PC-9 (cell line): Measurements from ENCODE around the gene BAHD1. TPM values are rescaled to one million over a fixed set of nuclear protein-coding genes. Genes with fewer than 3 reads are reported as not detected.
"Not testable (repeated sequence)": the region's sequence is repeated elsewhere in the genome, so short reads cannot be mapped to it uniquely, and the experiment has no call there.

ENCODE experiments used
- BruUV-seq: library from RNA; stranded (reverse); fragments of 400-500 nt; replicated peaks from 2 replicates; lab custom pipeline; 2021; lab: Mats Ljungman, UMichigan
- CTCF ChIA-PET: fragments of 300-600 bp; sonication (Branson Sonifier 250); formaldehyde crosslinking; loops from one replicate; lab custom pipeline; 2022; ENCODE audit warnings: antibody characterized with exemption; lab: Charles Lee
- POLR2A ChIA-PET: fragments of 300-600 bp; sonication (Branson Sonifier 250); formaldehyde crosslinking; loops from one replicate; lab custom pipeline; 2022; ENCODE audit warnings: antibody characterized with exemption; ENCODE audit not compliant: unreplicated experiment; lab: Charles Lee
- DNase-seq, 2 experiments: peaks; one replicate each; pipeline versions ENCODE4 v3.0.0 to v3.0.0-alpha.2; 2015 to 2022; ENCODE audit warnings: mixed read lengths in 1 of 2
- H2AFZ ChIP-seq: fragments of 200-600 bp; sonication (generic); 2 replicates; pipeline ENCODE4 v1.8.1; 2017; ENCODE audit warnings: antibody characterized with exemption
- H3F3A ChIP-seq: fragments of 200-600 bp; sonication (generic); 2 replicates; pipeline ENCODE4 v1.8.1; 2017; ENCODE audit warnings: antibody characterized with exemption, mild to moderate bottlenecking, low read depth; ENCODE audit not compliant: insufficient read depth
- H3K27ac ChIP-seq: fragments of 200-600 bp; sonication (generic); 2 replicates; pipeline ENCODE4 v1.6.1; 2016; ENCODE audit warnings: mixed run types
- H3K27me3 ChIP-seq: fragments of 200-600 bp; sonication (generic); 2 replicates; pipeline ENCODE4 v1.6.1; 2016; ENCODE audit warnings: low read depth, mixed run types; ENCODE audit not compliant: insufficient read depth
- H3K36me3 ChIP-seq: fragments of 200-600 bp; sonication (generic); 2 replicates; pipeline ENCODE4 v1.6.1; 2016; ENCODE audit warnings: low read depth, mixed run types
- H3K4me1 ChIP-seq: fragments of 200-600 bp; sonication (generic); replicated peaks from 2 replicates; pipeline ENCODE4 v1.6.1; 2016; ENCODE audit warnings: mixed run types; ENCODE audit not compliant: insufficient read depth
- H3K4me2 ChIP-seq: fragments of 200-600 bp; sonication (generic); 2 replicates; pipeline ENCODE4 v1.6.1; 2017; ENCODE audit warnings: mixed run types
- H3K4me3 ChIP-seq: fragments of 200-600 bp; sonication (generic); 2 replicates; pipeline ENCODE4 v1.6.1; 2016; ENCODE audit warnings: mixed run types
- H3K79me2 ChIP-seq: fragments of 200-600 bp; sonication (generic); 2 replicates; pipeline ENCODE4 v1.6.1; 2017; ENCODE audit warnings: low read depth, mixed run types
- H3K9me2 ChIP-seq: fragments of 200-600 bp; sonication (generic); 2 replicates; pipeline ENCODE4 v1.8.1; 2017; ENCODE audit warnings: mild to moderate bottlenecking; ENCODE audit not compliant: insufficient read depth
- H3K9me3 ChIP-seq: fragments of 200-600 bp; sonication (generic); 2 replicates; pipeline ENCODE4 v1.8.1; 2016; ENCODE audit warnings: low read depth; ENCODE audit not compliant: insufficient read depth
- H4K20me1 ChIP-seq: fragments of 200-600 bp; sonication (generic); 2 replicates; pipeline ENCODE4 v1.8.1; 2017; ENCODE audit not compliant: insufficient read depth
- EZH2 ChIP-seq: fragments of 200-600 bp; sonication (generic); IDR thresholded peaks from 2 replicates; pipeline ENCODE4 v1.8.0; 2017; ENCODE audit warnings: antibody characterized with exemption, low read depth
- intact Hi-C: fragments of 100-400 bp; cut with micrococcal nuclease; formaldehyde crosslinking; loops from one replicate; pipeline ENCODE4 v1.10.0; 2022; ENCODE audit not compliant: unreplicated experiment
- total RNA-seq: library from RNA; stranded (reverse); gene quantifications from 2 replicates; pipeline ENCODE4 v1.2.3, GENCODE V29; 2021
- TF ChIP-seq, protein P1 (sequence below): fragments of 200-600 bp; sonication (generic); conservative IDR thresholded peaks from 2 replicates; pipeline ENCODE4 v1.6.1; 2017; ENCODE audit warnings: mixed run types, antibody characterized with exemption, mild to moderate bottlenecking, moderate library complexity

Gene BAHD1
- total RNA-seq, 1 experiment from 2014 or later = 19.1 TPM

DNA sequence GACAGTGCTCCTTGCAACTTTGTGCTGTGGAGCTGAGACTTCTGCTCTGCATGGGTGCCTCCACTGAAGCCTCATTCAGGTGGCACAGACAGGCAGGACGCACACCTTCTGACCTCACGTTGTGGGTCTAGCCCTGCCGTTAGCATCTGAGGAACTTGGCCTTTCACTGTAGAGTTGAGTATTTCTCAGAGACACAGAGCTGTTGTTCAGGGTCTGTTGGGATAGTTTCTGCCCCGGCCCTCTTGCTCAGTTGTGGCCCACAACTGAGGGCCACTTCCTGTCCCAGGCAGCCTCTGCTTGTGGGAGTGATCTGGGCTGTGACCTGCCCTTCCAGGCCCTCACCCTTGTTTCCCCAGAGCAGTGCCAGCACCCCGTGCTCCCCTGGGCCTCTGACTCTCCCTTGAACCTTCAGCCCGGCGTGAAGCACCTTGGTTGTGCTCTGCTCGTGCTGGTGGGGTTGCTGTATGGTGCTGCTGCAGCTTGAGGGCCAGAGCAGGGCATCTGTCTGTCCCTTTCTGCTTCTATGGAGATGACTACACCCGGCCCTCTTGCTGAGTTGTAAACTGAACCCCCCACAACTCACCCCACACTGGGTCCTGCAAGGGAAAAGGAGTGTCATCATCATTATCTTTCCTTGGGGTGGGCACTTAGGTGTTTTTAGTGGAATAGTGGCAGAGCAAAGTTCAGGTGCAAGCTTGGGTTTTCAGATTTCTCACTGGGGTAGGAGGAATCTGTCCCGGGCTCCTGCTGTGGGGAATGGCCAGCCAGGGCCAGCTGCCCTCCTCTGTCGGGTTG lies 11.7 kb downstream of the BAHD1 start:
- Histone ChIP-seq H3K9me2 (no peaks in the 10 kb centered on the region), H3K36me3 (no peaks in the 10 kb centered on the region), H2AFZ (no peak overlapping the region), H3K4me1 (peaks cover 27% of the 10 kb centered on the region), H3K79me2 (peaks cover 65% of the 10 kb centered on the region), H3F3A (peaks cover 8% of the 10 kb centered on the region; the same call in 1 of the 2 replicates), H3K27ac (no peak overlapping the region), H3K4me3 (no peak overlapping the region), H3K27me3 (no peaks in the 10 kb centered on the region), H4K20me1 (peaks cover 13% of the 10 kb centered on the region), H3K9me3 (no peaks in the 10 kb centered on the region), H3K4me2 (no peak overlapping the region)
- intact Hi-C loops = no loop called here
- no peak for TF ChIP-seq EZH2
- TF ChIP-seq, protein P1, sequence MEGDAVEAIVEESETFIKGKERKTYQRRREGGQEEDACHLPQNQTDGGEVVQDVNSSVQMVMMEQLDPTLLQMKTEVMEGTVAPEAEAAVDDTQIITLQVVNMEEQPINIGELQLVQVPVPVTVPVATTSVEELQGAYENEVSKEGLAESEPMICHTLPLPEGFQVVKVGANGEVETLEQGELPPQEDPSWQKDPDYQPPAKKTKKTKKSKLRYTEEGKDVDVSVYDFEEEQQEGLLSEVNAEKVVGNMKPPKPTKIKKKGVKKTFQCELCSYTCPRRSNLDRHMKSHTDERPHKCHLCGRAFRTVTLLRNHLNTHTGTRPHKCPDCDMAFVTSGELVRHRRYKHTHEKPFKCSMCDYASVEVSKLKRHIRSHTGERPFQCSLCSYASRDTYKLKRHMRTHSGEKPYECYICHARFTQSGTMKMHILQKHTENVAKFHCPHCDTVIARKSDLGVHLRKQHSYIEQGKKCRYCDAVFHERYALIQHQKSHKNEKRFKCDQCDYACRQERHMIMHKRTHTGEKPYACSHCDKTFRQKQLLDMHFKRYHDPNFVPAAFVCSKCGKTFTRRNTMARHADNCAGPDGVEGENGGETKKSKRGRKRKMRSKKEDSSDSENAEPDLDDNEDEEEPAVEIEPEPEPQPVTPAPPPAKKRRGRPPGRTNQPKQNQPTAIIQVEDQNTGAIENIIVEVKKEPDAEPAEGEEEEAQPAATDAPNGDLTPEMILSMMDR = no peak
- no peak for DNase-seq
- ChIA-PET POLR2A (interaction anchor here (0.5 to 0.6 kb wide), 2 partner anchors 14 to 137 kb away, joined by 3 read pairs; no protein-coding TSS in a partner anchor), CTCF (no interaction called here)
- no TSS peak for BruUV-seq

DNA sequence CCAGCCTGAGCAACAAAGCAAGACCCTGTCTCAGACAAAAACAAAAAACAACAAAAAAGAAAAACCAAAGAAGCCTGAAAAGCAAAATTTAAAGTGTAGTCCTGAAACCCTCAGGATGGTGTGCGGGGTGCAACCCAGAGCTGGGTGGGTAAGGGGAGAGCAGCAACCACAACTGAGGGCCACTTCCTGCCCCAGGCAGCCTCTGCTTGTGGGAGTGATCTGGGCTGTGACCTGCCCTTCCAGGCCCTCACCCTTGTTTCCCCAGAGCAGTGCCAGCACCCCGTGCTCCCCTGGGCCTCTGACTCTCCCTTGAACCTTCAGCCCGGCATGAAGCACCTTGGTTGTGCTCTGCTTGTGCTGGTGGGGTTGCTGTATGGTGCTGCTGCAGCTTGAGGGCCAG lies 13.2 kb downstream of the BAHD1 start:
- H3K9me2 ChIP-seq, H3K9me3 ChIP-seq, H3K27ac ChIP-seq, POLR2A ChIA-PET, DNase-seq, H3F3A ChIP-seq, BruUV-seq, H3K27me3 ChIP-seq, H3K4me3 ChIP-seq, H3K36me3 ChIP-seq, intact Hi-C loops, H2AFZ ChIP-seq: not testable (repeated sequence)
- Histone ChIP-seq H3K4me2 (peak overlapping the region; percentile 70; the same call in 1 of the 2 replicates), H3K4me1 (peaks cover 27% of the 10 kb centered on the region), H4K20me1 (peaks cover 13% of the 10 kb centered on the region), H3K79me2 (peaks cover 61% of the 10 kb centered on the region)
- CTCF ChIA-PET = interaction anchor here (0.6 kb wide), 1 partner anchor 13 kb away, joined by 3 read pairs; no protein-coding TSS in a partner anchor

DNA sequence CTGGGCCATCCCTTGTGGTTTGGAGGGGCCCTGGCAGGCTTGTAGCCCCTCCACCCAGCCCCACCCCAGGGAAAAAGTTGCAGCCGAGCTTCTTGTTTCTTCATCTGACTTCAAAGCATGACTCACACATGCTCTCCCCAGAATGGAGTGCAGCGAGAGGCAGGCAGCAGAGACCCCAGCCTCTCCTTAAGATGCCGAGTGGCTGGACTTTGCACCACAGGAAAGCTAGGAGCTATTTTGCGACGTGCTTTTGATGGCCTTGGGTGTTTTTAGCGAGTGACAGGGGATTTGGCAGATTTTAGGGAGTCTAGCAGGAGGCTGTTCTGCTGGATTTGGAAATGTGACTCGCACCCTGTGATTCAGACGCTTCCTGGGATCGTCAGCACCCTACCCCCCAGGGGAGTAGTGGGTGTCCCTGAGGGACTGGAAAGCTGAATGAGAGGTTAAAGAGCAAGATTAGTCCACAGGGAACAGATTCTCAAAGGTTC lies 14.2 kb downstream of the BAHD1 start:
- no peak overlapping the region for H3K27ac ChIP-seq
- H4K20me1 ChIP-seq = peaks cover 13% of the 10 kb centered on the region
- DNase-seq = peak in 1 of 2 experiments; percentile 39
- no peak overlapping the region; the same call in 1 of the 2 replicates for H3K4me3 ChIP-seq
- H3K4me1 ChIP-seq = peaks cover 27% of the 10 kb centered on the region
- H3F3A ChIP-seq = peaks cover 8% of the 10 kb centered on the region; the same call in 1 of the 2 replicates
- no peaks in the 10 kb centered on the region for H3K36me3 ChIP-seq
- ChIA-PET CTCF (interaction anchor here (0.5 to 1.1 kb wide), 2 partner anchors 175 to 288 kb away, joined by 3 to 6 read pairs; no protein-coding TSS in a partner anchor), POLR2A (no interaction called here)
- peaks cover 58% of the 10 kb centered on the region for H3K79me2 ChIP-seq
- H3K9me2 ChIP-seq = no peaks in the 10 kb centered on the region
- BruUV-seq = no TSS peak
- peak overlapping the region; percentile 70 for H3K4me2 ChIP-seq
- TF ChIP-seq EZH2 = no peak
- TF ChIP-seq, protein P1 = no peak
- intact Hi-C loops = no loop called here
- no peaks in the 10 kb centered on the region for H3K27me3 ChIP-seq
- no peak overlapping the region for H2AFZ ChIP-seq
- H3K9me3 ChIP-seq = no peaks in the 10 kb centered on the region
